HAP-1 (cell line): Measurements from ENCODE around the gene SLC25A11.

Source experiments
- DNase-seq, 2 experiments: peaks; one replicate each; pipeline ENCODE4 v3.0.0-alpha.2; 2016 to 2020; ENCODE audit warnings: low spot score in 2 of 2
- H3K27me3 ChIP-seq: fragments of 250-450 bp; sonication (Bioruptor Pico); 2 replicates; pipeline ENCODE4 v1.5.1; 2020; ENCODE audit warnings: low read depth, mild to moderate bottlenecking, moderate library complexity
- H3K36me3 ChIP-seq: fragments of 250-450 bp; sonication (Bioruptor Pico); replicated peaks from 2 replicates; pipeline ENCODE4 v1.5.1; 2020; ENCODE audit warnings: mild to moderate bottlenecking
- H3K4me1 ChIP-seq: fragments of 250-450 bp; sonication (Bioruptor Pico); 2 replicates; pipeline ENCODE4 v1.5.1; 2020; ENCODE audit warnings: mild to moderate bottlenecking
- H3K4me3 ChIP-seq: fragments of 250-450 bp; sonication (Bioruptor Pico); 2 replicates; pipeline ENCODE4 v1.5.1; 2020; ENCODE audit warnings: mild to moderate bottlenecking, moderate library complexity
- H3K9me3 ChIP-seq: fragments of 250-450 bp; sonication (Bioruptor Pico); 2 replicates; pipeline ENCODE4 v1.5.1; 2020; ENCODE audit warnings: mild to moderate bottlenecking, moderate library complexity
- in situ Hi-C: fragments of 300-500 bp; cut with MboI; formaldehyde crosslinking; loops from 3 replicates; pipeline ENCODE4 v1.14.3; 2020; ENCODE audit warnings: low sequenced_read_pairs, inconsistent platforms, mixed read lengths

Gene SLC25A11

GRCh38 chr17:4939796-4940554, at the start of gene SLC25A11, which contains the start of gene RNF167:
TSS of gene SLC25A11 (minus strand) at chr17:4940046. CDS start at chr17:4939910, 136 bp downstream.
TSS of gene RNF167 (plus strand) at chr17:4940268. CDS start at chr17:4940910, 642 bp downstream.
- peak; percentile 97 to 99 for DNase-seq
- in situ Hi-C loops = no loop called here
- Histone ChIP-seq H3K4me3 (peak within 1 kb of the TSS; percentile 70), H3K27me3 (no peaks in the 10 kb centered on the region), H3K36me3 (peaks cover 56% of the 10 kb centered on the region), H3K4me1 (peaks cover 14% of the 10 kb centered on the region), H3K9me3 (no peaks in the 10 kb centered on the region)

DNA sequence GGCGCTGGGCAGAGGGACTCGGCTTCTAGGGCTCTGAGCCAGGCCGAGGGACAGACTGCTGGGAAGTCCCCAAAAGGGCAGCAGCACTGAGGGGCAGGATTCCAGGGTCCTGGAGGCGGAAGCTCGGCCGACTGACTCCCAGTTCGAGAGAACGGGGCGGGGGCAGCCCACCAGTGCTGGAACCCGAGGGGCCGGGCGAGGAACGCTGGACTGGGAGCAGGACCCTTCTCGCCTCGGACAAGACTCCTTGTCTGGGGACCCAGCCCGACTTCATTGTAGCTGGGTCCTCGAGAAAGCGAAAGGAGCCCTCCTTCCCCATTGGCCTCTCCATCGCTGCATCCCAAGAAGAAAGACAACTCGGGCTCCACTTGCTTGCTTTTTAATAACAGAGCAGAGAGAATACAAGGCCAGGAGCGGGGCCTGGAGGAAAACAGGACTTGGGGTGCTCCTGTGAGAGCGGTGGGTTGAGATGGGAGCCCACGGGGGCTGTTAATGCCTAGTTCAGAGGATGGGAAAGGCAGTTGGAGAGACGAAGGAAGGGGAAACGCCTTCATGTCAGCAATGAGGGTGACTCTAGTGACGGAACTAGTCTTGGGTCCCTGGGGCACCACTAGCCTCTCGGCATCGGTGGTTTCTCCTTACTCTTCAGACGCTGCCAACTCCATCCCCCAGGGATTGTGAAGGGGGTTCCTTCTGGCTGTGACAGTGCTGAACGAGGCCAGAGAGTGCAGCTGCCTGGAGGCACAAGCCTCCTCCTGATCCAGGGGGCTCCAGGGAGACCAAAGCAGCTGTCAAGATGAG, 48.1 kb upstream of the SLC25A11 start:
- H3K4me3 ChIP-seq = peak overlapping the region; percentile 78
- H3K27me3 ChIP-seq = no peaks in the 10 kb centered on the region
- DNase-seq = peak in 1 of 2 experiments; percentile 50
- H3K4me1 ChIP-seq = peaks cover 7% of the 10 kb centered on the region
- no peaks in the 10 kb centered on the region for H3K9me3 ChIP-seq
- peaks cover 10% of the 10 kb centered on the region for H3K36me3 ChIP-seq
- in situ Hi-C loops = loop anchor here (25.0 kb wide), 1 partner anchor 1474 kb away; no protein-coding TSS in a partner anchor

GRCh38 chr17:4986951-4987766, 47.3 kb upstream of the SLC25A11 start, which contains the start of gene CAMTA2:
TSS of gene CAMTA2 (minus strand) at chr17:4987675. CDS start at chr17:4986222, 1,453 bp downstream.
- no peaks in the 10 kb centered on the region for H3K27me3 ChIP-seq
- peaks cover 18% of the 10 kb centered on the region for H3K36me3 ChIP-seq
- peak; percentile 79 to 96 for DNase-seq
- peaks cover 7% of the 10 kb centered on the region for H3K4me1 ChIP-seq
- in situ Hi-C loops = loop anchor here (25.0 kb wide), 1 partner anchor 1475 kb away; no protein-coding TSS in a partner anchor
- peak within 1 kb of the TSS; percentile 78 for H3K4me3 ChIP-seq
- no peaks in the 10 kb centered on the region for H3K9me3 ChIP-seq

GRCh38 chr17:4986403-4986802, 46.6 kb upstream of the SLC25A11 start:
- peaks cover 7% of the 10 kb centered on the region for H3K4me1 ChIP-seq

DNA sequence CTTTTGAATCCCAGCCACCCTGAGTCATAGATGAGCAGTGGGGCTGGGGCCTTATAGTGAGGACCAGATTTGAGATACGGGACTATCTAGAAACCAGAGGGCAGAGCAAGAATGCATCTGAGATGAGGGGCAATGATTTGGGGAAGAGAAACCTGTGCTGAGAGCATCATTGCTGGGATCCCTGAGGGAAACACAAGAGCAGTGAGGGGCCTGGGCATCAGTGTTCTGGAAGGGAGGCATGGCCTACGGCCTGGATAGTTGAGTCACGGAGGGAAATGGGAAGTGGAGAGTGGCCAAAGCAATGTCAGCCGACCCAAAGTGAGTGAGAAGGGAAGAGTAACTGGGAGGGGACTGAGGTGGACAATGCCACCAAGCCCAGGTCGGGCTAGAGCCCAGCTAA, 42.5 kb upstream of the SLC25A11 start:
- Histone ChIP-seq H3K4me3 (no peak overlapping the region), H3K27me3 (no peaks in the 10 kb centered on the region), H3K4me1 (no peaks in the 10 kb centered on the region), H3K36me3 (peaks cover 53% of the 10 kb centered on the region), H3K9me3 (no peaks in the 10 kb centered on the region)
- in situ Hi-C loops = loop anchor here (5.0 to 25.0 kb wide), 2 partner anchors 80 to 1480 kb away; no protein-coding TSS in a partner anchor
- DNase-seq = no peak

More at GRCh38 chr17:4986403-4986802, 46.6 kb upstream of the SLC25A11 start:
- DNase-seq = no peak
- no peaks in the 10 kb centered on the region for H3K27me3 ChIP-seq
- peaks cover 18% of the 10 kb centered on the region for H3K36me3 ChIP-seq
- peak overlapping the region; percentile 78 for H3K4me3 ChIP-seq
- in situ Hi-C loops = loop anchor here (25.0 kb wide), 1 partner anchor 1476 kb away; no protein-coding TSS in a partner anchor
- H3K9me3 ChIP-seq = no peaks in the 10 kb centered on the region

DNA sequence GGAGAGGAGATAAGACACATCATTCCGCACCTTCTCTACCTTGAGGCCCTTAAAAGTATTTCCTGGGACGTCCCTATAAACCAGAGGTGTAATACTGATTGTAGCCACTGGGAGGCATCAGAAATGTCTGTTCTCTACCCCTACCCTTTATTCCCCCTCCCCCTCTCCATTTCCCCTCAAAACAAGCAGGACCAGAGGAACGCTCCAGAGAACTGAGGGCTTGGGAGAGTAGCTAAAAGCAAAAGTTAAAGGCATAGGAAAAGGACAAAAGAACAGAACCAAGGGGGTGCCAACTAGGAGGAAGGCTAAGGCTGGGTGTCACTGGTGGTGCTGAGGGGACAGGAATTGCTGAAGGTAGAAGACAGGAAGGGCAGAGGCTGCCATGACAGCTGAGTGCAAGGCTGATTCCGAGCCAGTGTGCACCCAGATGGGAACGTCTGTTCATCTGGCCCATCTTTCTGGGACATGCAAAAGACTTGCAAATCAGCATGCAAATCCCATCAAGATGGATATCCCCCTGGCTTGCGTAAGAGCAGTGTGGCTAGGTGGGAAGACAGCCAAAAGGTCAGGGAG, 40.9 kb upstream of the SLC25A11 start:
- H3K9me3 ChIP-seq = no peaks in the 10 kb centered on the region
- in situ Hi-C loops = loop anchor here (5.0 to 25.0 kb wide), 2 partner anchors 82 to 1482 kb away; no protein-coding TSS in a partner anchor

GRCh38 chr17:4978726-4979125, 38.9 kb upstream of the SLC25A11 start:
- H3K27me3 ChIP-seq = no peaks in the 10 kb centered on the region
- H3K9me3 ChIP-seq = no peaks in the 10 kb centered on the region
- H3K36me3 ChIP-seq = peaks cover 66% of the 10 kb centered on the region
- no peaks in the 10 kb centered on the region for H3K4me1 ChIP-seq
- DNase-seq = no peak
- H3K4me3 ChIP-seq = no peak overlapping the region
- in situ Hi-C loops = loop anchor here (25.0 kb wide), 1 partner anchor 1484 kb away; no protein-coding TSS in a partner anchor

More for the DNA sequence above, 40.9 kb upstream of the SLC25A11 start:
- Histone ChIP-seq H3K4me1 (no peaks in the 10 kb centered on the region), H3K4me3 (no peak overlapping the region), H3K36me3 (peaks cover 63% of the 10 kb centered on the region), H3K27me3 (no peaks in the 10 kb centered on the region)
- peak; percentile 54 to 77 for DNase-seq

- no peak for DNase-seq
- no peaks in the 10 kb centered on the region for H3K4me1 ChIP-seq
- H3K4me3 ChIP-seq = no peak overlapping the region
- no peaks in the 10 kb centered on the region for H3K27me3 ChIP-seq
- in situ Hi-C loops = no loop called here
- H3K36me3 ChIP-seq = peaks cover 64% of the 10 kb centered on the region
- no peaks in the 10 kb centered on the region for H3K9me3 ChIP-seq
Observed at GRCh38 chr17:4974115-4974670, 34.3 kb upstream of the SLC25A11 start.

- in situ Hi-C loops = no loop called here
- DNase-seq = no peak
- H3K9me3 ChIP-seq = no peaks in the 10 kb centered on the region
- peaks cover 4% of the 10 kb centered on the region for H3K4me1 ChIP-seq
- H3K27me3 ChIP-seq = no peaks in the 10 kb centered on the region
- no peak overlapping the region for H3K4me3 ChIP-seq
- peaks cover 65% of the 10 kb centered on the region for H3K36me3 ChIP-seq
Observed at GRCh38 chr17:4973256-4974114, 33.6 kb upstream of the SLC25A11 start.

DNA sequence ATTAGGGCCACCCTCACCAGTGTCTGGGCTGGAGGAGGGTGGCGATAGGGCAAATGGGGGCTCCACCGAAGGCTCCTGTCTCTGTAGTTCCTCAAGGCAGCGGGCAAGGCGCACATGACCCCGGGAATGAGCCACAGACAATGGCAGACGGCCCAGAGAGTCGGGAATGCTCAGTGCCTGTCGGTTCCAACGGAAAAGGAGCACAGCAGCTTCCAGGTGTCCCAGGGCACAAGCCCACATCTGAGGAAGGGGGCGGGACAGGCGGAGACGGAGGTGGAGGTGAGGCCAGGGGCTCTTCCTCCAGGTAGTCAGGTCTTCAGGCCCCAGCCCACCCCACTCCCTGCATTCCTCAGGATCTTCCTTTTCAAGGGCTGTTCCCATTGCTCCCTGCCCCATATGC, 32.9 kb upstream of the SLC25A11 start:
- Histone ChIP-seq H3K4me3 (no peak overlapping the region), H3K9me3 (no peaks in the 10 kb centered on the region), H3K36me3 (peaks cover 58% of the 10 kb centered on the region), H3K27me3 (no peaks in the 10 kb centered on the region), H3K4me1 (peaks cover 9% of the 10 kb centered on the region)
- no peak for DNase-seq
- in situ Hi-C loops = no loop called here

DNA sequence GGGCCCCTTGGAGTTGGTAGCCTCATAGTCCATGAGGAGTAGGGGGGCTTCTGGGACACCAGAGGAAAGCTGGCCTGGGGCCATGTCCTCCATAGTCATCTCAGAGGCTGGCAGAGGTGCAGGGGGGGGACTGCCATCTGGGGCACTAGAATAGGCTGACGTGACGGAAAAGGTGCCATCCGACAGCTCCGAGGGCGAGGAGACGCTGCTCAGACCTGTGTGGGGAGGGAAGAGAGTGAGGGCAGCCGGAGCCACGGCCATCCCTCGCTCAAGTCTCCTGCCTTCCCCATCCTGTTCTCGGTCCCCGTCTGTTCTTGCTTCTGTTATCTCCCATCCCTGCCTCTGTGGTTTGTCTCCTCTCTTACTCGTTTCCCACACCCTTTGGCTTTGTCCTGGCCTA, 32.5 kb upstream of the SLC25A11 start:
- Histone ChIP-seq H3K9me3 (no peaks in the 10 kb centered on the region), H3K36me3 (peaks cover 54% of the 10 kb centered on the region), H3K4me1 (peaks cover 9% of the 10 kb centered on the region), H3K4me3 (no peak overlapping the region), H3K27me3 (no peaks in the 10 kb centered on the region)
- no peak for DNase-seq
- in situ Hi-C loops = no loop called here

GRCh38 chr17:4971826-4972225, 32.0 kb upstream of the SLC25A11 start:
- Histone ChIP-seq H3K4me1 (peaks cover 9% of the 10 kb centered on the region), H3K36me3 (peaks cover 49% of the 10 kb centered on the region), H3K4me3 (no peak overlapping the region), H3K27me3 (no peaks in the 10 kb centered on the region), H3K9me3 (no peaks in the 10 kb centered on the region)
- DNase-seq = no peak
- in situ Hi-C loops = no loop called here
